Activated CD8-positive, alpha-beta T cell treated with anti-CD3 and anti-CD28 coated beads for 36 hours (primary cell): ENCODE results near the gene PCLAF. TPM values are rescaled to one million over a fixed set of nuclear protein-coding genes. Genes with fewer than 3 reads are reported as not detected.
"Not testable (repeated sequence)": the region's sequence is repeated elsewhere in the genome, so short reads cannot be mapped to it uniquely, and the experiment has no call there.

Experiments
- ATAC-seq: fragments of 200-7000 bp; cut with Tn5 transposase; one replicate; pipeline ENCODE4 v1.10.0; 2021; ENCODE audit warnings: mild to moderate bottlenecking, moderate library complexity
- CTCF ChIA-PET: fragments of 350-600 bp; sonication (Branson Sonifier 250); formaldehyde crosslinking; loops from one replicate; lab custom pipeline; 2021; ENCODE audit warnings: antibody characterized with exemption; lab: Charles Lee
- POLR2A ChIA-PET: fragments of 350-600 bp; sonication (Branson Sonifier 250); formaldehyde crosslinking; loops from one replicate; lab custom pipeline; 2021; ENCODE audit warnings: antibody characterized with exemption; lab: Charles Lee
- DNase-seq: peaks from one replicate; pipeline ENCODE4 v3.0.0-alpha.2; 2020
- H3K27ac Mint-ChIP-seq: one replicate; pipeline ENCODE4 v1.8.0; 2021; ENCODE audit warnings: mild to moderate bottlenecking, mixed read lengths
- H3K27me3 Mint-ChIP-seq: one replicate; pipeline ENCODE4 v1.8.0; 2021; ENCODE audit warnings: mixed read lengths
- H3K36me3 Mint-ChIP-seq: one replicate; pipeline ENCODE4 v1.8.0; 2021; ENCODE audit warnings: low read depth, mixed read lengths
- H3K4me1 Mint-ChIP-seq: one replicate; pipeline ENCODE4 v1.8.0; 2021; ENCODE audit warnings: low read depth, mixed read lengths
- H3K4me3 Mint-ChIP-seq: one replicate; pipeline ENCODE4 v1.8.0; 2021; ENCODE audit warnings: mild to moderate bottlenecking, moderate library complexity, mixed read lengths
- H3K9me3 Mint-ChIP-seq: one replicate; pipeline ENCODE4 v1.8.0; 2021; ENCODE audit warnings: mixed read lengths
- CTCF ChIP-seq: fragments of 200-600 bp; IDR thresholded peaks from one replicate; pipeline ENCODE4 v1.8.0; 2022; ENCODE audit warnings: antibody characterized with exemption, mild to moderate bottlenecking
- intact Hi-C: fragments of 100-400 bp; cut with micrococcal nuclease; formaldehyde crosslinking; loops from one replicate; pipeline ENCODE4 v1.10.0; 2022
- total RNA-seq, 2 experiments: library from RNA; stranded (reverse); gene quantifications; one replicate each; pipeline ENCODE4 v1.2.3, GENCODE V29; 2021

Gene PCLAF
- total RNA-seq, 2 experiments from 2014 or later: 109 to 135 TPM

- no peak for TF ChIP-seq CTCF
- ATAC-seq: no peak
- Mint-ChIP-seq H3K9me3 (no peaks in the 10 kb centered on the region), H3K27me3 (no peaks in the 10 kb centered on the region), H3K27ac (no peak overlapping the region), H3K36me3 (peaks cover 16% of the 10 kb centered on the region), H3K4me1 (peaks cover 22% of the 10 kb centered on the region), H3K4me3 (no peak overlapping the region)
- CTCF ChIA-PET: interaction anchor here (1.2 kb wide), 1 partner anchor 46 kb away, joined by 3 read pairs; the partner anchor contains the start of gene TRIP4
- POLR2A ChIA-PET: interaction anchor here (0.8 kb wide), 1 partner anchor 37 kb away, joined by 3 read pairs; no protein-coding TSS in a partner anchor
- intact Hi-C loops: no loop called here
- DNase-seq: no peak
Measured at GRCh38 chr15:64341961-64342360, 39.3 kb downstream of the PCLAF start.

- intact Hi-C loops: no loop called here
- ATAC-seq (no peak), DNase-seq (no peak)
- ChIA-PET CTCF (interaction anchor here (1.2 kb wide), 1 partner anchor 47 kb away, joined by 3 read pairs; the partner anchor contains the start of gene TRIP4), POLR2A (no interaction called here)
- TF ChIP-seq CTCF: no peak
- Mint-ChIP-seq H3K9me3 (no peaks in the 10 kb centered on the region), H3K4me3 (no peak overlapping the region), H3K4me1 (peaks cover 27% of the 10 kb centered on the region), H3K36me3 (peaks cover 12% of the 10 kb centered on the region), H3K27me3 (no peaks in the 10 kb centered on the region), H3K27ac (no peak overlapping the region)
Measured at GRCh38 chr15:64340355-64340754, 40.9 kb downstream of the PCLAF start.

DNA sequence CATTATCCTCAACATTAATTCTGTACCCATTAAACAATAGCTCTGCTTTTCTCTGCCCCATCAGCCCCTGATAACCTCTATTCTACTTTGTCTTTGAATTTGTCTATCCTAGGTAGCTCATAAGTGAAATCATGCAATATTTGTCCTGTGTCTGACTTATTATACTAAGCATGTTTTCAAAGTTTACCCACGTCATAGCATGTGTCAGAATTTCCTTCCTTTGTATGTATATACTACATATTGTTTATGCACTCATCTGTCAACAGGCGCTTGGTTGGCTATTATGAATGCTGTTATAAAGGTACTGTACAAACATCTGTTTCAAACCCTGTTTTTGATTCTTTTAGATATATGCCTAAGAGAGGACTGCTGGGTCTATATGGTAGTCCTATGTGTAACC, 43.5 kb downstream of the PCLAF start:
- ChIA-PET CTCF (interaction anchor here (0.6 to 1.2 kb wide), 2 partner anchors 31 to 79 kb away, joined by 3 read pairs; no protein-coding TSS in a partner anchor), POLR2A (no interaction called here)
- DNase-seq (no peak), ATAC-seq (no peak)
- intact Hi-C loops: no loop called here
- Mint-ChIP-seq H3K4me3 (no peak overlapping the region), H3K9me3 (no peaks in the 10 kb centered on the region), H3K27ac (no peak overlapping the region), H3K36me3 (peaks cover 17% of the 10 kb centered on the region), H3K27me3 (no peaks in the 10 kb centered on the region), H3K4me1 (peaks cover 34% of the 10 kb centered on the region)
- TF ChIP-seq CTCF: no peak

GRCh38 chr15:64333986-64334929, 47.0 kb downstream of the PCLAF start:
- POLR2A ChIA-PET: no interaction called here
- TF ChIP-seq CTCF: no peak
- H3K9me3 Mint-ChIP-seq: no peaks in the 10 kb centered on the region
- H3K36me3 Mint-ChIP-seq: peaks cover 10% of the 10 kb centered on the region
- H3K27ac Mint-ChIP-seq: peak overlapping the region; percentile 61
- H3K4me1 Mint-ChIP-seq: peaks cover 34% of the 10 kb centered on the region
- ATAC-seq: peak; percentile 58
- intact Hi-C loops: no loop called here
- CTCF ChIA-PET: interaction anchor here (1.3 to 1.8 kb wide), 2 partner anchors 9 to 15 kb away, joined by 3 to 6 read pairs; no protein-coding TSS in a partner anchor
- no peaks in the 10 kb centered on the region for H3K27me3 Mint-ChIP-seq
- DNase-seq: peak; percentile 45
- no peak overlapping the region for H3K4me3 Mint-ChIP-seq

GRCh38 chr15:64333516-64333915, 47.7 kb downstream of the PCLAF start:
- POLR2A ChIA-PET: no interaction called here

DNA sequence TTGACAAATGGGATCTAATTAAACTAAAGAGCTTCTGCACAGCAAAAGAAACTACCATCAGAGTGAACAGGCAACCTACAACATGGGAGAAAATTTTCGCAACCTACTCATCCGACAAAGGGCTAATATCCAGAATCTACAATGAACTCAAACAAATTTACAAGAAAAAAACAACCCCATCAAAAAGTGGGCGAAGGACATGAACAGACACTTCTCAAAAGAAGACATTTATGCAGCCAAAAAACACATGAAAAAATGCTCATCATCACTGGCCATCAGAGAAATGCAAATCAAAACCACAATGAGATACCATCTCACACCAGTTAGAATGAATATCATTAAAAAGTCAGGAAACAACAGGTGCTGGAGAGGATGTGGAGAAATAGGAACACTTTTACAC, 49.6 kb downstream of the PCLAF start:
- H3K9me3 Mint-ChIP-seq, H3K4me3 Mint-ChIP-seq, ATAC-seq, intact Hi-C loops, H3K27me3 Mint-ChIP-seq, DNase-seq, H3K27ac Mint-ChIP-seq, CTCF ChIA-PET, POLR2A ChIA-PET: not testable (repeated sequence)
- peaks cover 10% of the 10 kb centered on the region for H3K36me3 Mint-ChIP-seq
- peaks cover 29% of the 10 kb centered on the region for H3K4me1 Mint-ChIP-seq

More at GRCh38 chr15:64333516-64333915, 47.7 kb downstream of the PCLAF start:
- CTCF ChIA-PET: no interaction called here
- no peak for DNase-seq
- Mint-ChIP-seq H3K36me3 (peaks cover 10% of the 10 kb centered on the region), H3K9me3 (no peaks in the 10 kb centered on the region), H3K4me1 (peaks cover 31% of the 10 kb centered on the region), H3K27me3 (no peaks in the 10 kb centered on the region), H3K27ac (peak overlapping the region; percentile 22), H3K4me3 (no peak overlapping the region)
- no peak for TF ChIP-seq CTCF
- intact Hi-C loops: no loop called here
- ATAC-seq: no peak

GRCh38 chr15:64326975-64327374, 54.3 kb downstream of the PCLAF start:
- H3K27me3 Mint-ChIP-seq, intact Hi-C loops, H3K4me1 Mint-ChIP-seq, ATAC-seq, H3K4me3 Mint-ChIP-seq, DNase-seq, CTCF ChIA-PET, POLR2A ChIA-PET, H3K27ac Mint-ChIP-seq, H3K9me3 Mint-ChIP-seq, H3K36me3 Mint-ChIP-seq: not testable (repeated sequence)
